K562 (cell line): Measurements from ENCODE around the gene RBM28. TPM values are rescaled to one million over a fixed set of nuclear protein-coding genes. Genes with fewer than 3 reads are reported as not detected.

Experiments used
- ATAC-seq: fragments of 200-7000 bp; cut with Tn5 transposase; 3 replicates; pipeline ENCODE4 v1.9.1; 2020; ENCODE audit warnings: moderate library complexity
- BruUV-seq: library from RNA; stranded (reverse); fragments of 400-500 nt; replicated peaks from 2 replicates; lab custom pipeline; 2021; lab: Mats Ljungman, UMichigan
- CTCF ChIA-PET: fragments of 300-600 bp; formaldehyde crosslinking; extraction: SDS; loops from one replicate; lab custom pipeline; 2021; ENCODE audit warnings: low intra/inter-chr PET ratio; lab: Yijun Ruan, JAX
- POLR2A ChIA-PET: fragments of 300-600, 350-650 bp; sonication (Branson Sonifier 250); formaldehyde crosslinking; extraction: SDS; loops from one replicate; lab custom pipeline; 2021; ENCODE audit warnings: antibody characterized with exemption, inconsistent platforms; lab: Yijun Ruan, JAX
- DNase-seq, 4 experiments: peaks; one replicate each; pipeline versions ENCODE4 v3.0.0 to v3.0.0-alpha.2; 2011 to 2018; ENCODE audit warnings: low spot score in 3 of 4, mixed read lengths in 3 of 4; ENCODE audit errors: extremely low read depth in 1 of 4
- FAIRE-seq: peaks from 2 replicates; lab custom pipeline; 2011; peaks lifted over from hg19 to GRCh38; lab: Jason Lieb, UNC
- H2AFZ ChIP-seq: 2 replicates; pipeline ENCODE4 v1.6.0; 2011; ENCODE audit warnings: low read depth, low read length, control low read depth, inconsistent platforms
- H3K27ac ChIP-seq: fragments of 200-600 bp; 3 replicates; pipeline ENCODE4 v1.8.0; 2011; ENCODE audit warnings: low read depth, mild to moderate bottlenecking, control low read depth, inconsistent platforms, low read length, moderate library complexity, mixed read lengths; ENCODE audit errors: extremely low read depth
- H3K27me3 ChIP-seq, 2 experiments: fragments of 300-600 bp in 1 of 2; 2 replicates in 1 of 2; 3 replicates in 1 of 2; pipeline versions ENCODE4 v1.6.0 to v1.8.0; 2011; ENCODE audit warnings: inconsistent platforms in 2 of 2, low read length in 2 of 2, mild to moderate bottlenecking in 1 of 2, mixed read lengths in 1 of 2, moderate library complexity in 1 of 2; ENCODE audit not compliant: control insufficient read depth in 2 of 2, insufficient read depth in 2 of 2
- H3K36me3 ChIP-seq: fragments of 300-600 bp; 3 replicates; pipeline ENCODE4 v1.8.0; 2011; ENCODE audit warnings: mild to moderate bottlenecking, low read length, inconsistent platforms; ENCODE audit not compliant: control insufficient read depth, insufficient read depth
- H3K4me1 ChIP-seq, 2 experiments: fragments of 200-600 bp in 1 of 2; replicated peaks in 1 of 2; 2 replicates in 1 of 2; 3 replicates in 1 of 2; pipeline versions ENCODE4 v1.5.1 to v1.8.0; 2011; ENCODE audit warnings: inconsistent platforms in 2 of 2, low read length in 2 of 2, mild to moderate bottlenecking in 1 of 2, mixed read lengths in 1 of 2, moderate library complexity in 1 of 2; ENCODE audit not compliant: control insufficient read depth in 2 of 2, insufficient read depth in 2 of 2
- H3K4me2 ChIP-seq: 2 replicates; pipeline ENCODE4 v1.6.1; 2011; ENCODE audit warnings: low read length, control low read depth, inconsistent platforms, mixed read lengths; ENCODE audit not compliant: insufficient read depth
- H3K4me3 ChIP-seq: fragments of 200-600 bp; sonication (generic), shearing (Covaris generic); 2 replicates; pipeline ENCODE4 v1.5.1; 2016; ENCODE audit warnings: control low read depth, inconsistent platforms
- H3K79me2 ChIP-seq: fragments of 200-600 bp; 3 replicates; pipeline ENCODE4 v1.8.0; 2011; ENCODE audit warnings: low read length, inconsistent platforms; ENCODE audit not compliant: control insufficient read depth, insufficient read depth
- H3K9ac ChIP-seq, 2 experiments: 2 replicates each; pipeline versions ENCODE4 v1.6.0 to v1.6.1; 2011; ENCODE audit warnings: low read depth in 2 of 2, low read length in 2 of 2, control low read depth in 1 of 2, inconsistent platforms in 1 of 2, mild to moderate bottlenecking in 1 of 2, mixed read lengths in 1 of 2; ENCODE audit not compliant: insufficient read depth in 1 of 2
- H3K9me1 ChIP-seq: one replicate; pipeline ENCODE4 v1.6.0; 2011; ENCODE audit warnings: inconsistent platforms, mild to moderate bottlenecking, low read length, moderate library complexity; ENCODE audit not compliant: control insufficient read depth, insufficient read depth
- H3K9me3 ChIP-seq: replicated peaks from 2 replicates; pipeline ENCODE4 v1.5.1; 2011; ENCODE audit warnings: low read depth, low read length, inconsistent platforms; ENCODE audit not compliant: control insufficient read depth, insufficient read depth
- H4K20me1 ChIP-seq: replicated peaks from 2 replicates; pipeline ENCODE4 v1.6.1; 2011; ENCODE audit warnings: low read length, inconsistent platforms, mixed read lengths; ENCODE audit not compliant: control insufficient read depth, insufficient read depth
- CCAR2 ChIP-seq: fragments of 200-400 bp; formaldehyde crosslinking; IDR thresholded peaks from 2 replicates; pipeline ENCODE4 v1.6.1; 2017; ENCODE audit warnings: mild to moderate bottlenecking, low read depth, low read length
- FOXK1 ChIP-seq: sonication (generic); formaldehyde crosslinking; IDR thresholded peaks from 2 replicates; pipeline ENCODE4 v1.8.0; 2022; ENCODE audit warnings: missing genetic modification reagents, mild to moderate bottlenecking, borderline replicate concordance
- NCOR1 ChIP-seq: fragments of 450-650 bp; IDR thresholded peaks from 2 replicates; pipeline ENCODE4 v1.6.1; 2016; ENCODE audit warnings: mild to moderate bottlenecking, moderate library complexity
- NFXL1 ChIP-seq: fragments of 450-650 bp; formaldehyde crosslinking; IDR thresholded peaks from 2 replicates; pipeline ENCODE4 v1.4.0; 2021; ENCODE audit warnings: mild to moderate bottlenecking
- ZNF436 ChIP-seq: fragments of 250-450, 450-650 bp; sonication (Bioruptor Pico); formaldehyde crosslinking; IDR thresholded peaks from 2 replicates; pipeline ENCODE4 v1.7.0; 2020; ENCODE audit warnings: mild to moderate bottlenecking
- ZNF699 ChIP-seq: fragments of 250-450 bp; sonication (Bioruptor Pico); IDR thresholded peaks from 2 replicates; pipeline ENCODE4 v1.8.0; 2021; ENCODE audit warnings: mild to moderate bottlenecking, moderate library complexity; ENCODE audit not compliant: insufficient replicate concordance
- ZNF77 ChIP-seq: fragments of 250-450 bp; sonication (Bioruptor Pico); IDR thresholded peaks from 2 replicates; pipeline ENCODE4 v1.5.0; 2020
- WGBS: fragments of 100-300 bp; shearing (Covaris generic); methylation state at CpG from one replicate; pipeline ENCODE4 v1.1.6; 2016; ENCODE audit warnings: low coverage, mixed read lengths; ENCODE audit not compliant: insufficient coverage; ENCODE audit errors: missing lambda C conversion rate; 5-methylcytosine and 5-hydroxymethylcytosine counted together
- in situ Hi-C: fragments of 300-500 bp; cut with MboI; formaldehyde crosslinking; loops from 4 replicates; pipeline ENCODE4 v1.15.0; 2018; ENCODE audit warnings: inconsistent platforms, mixed read lengths
- intact Hi-C: fragments of 100-400 bp; cut with micrococcal nuclease; formaldehyde crosslinking; loops from 2 replicates; pipeline ENCODE4 v1.14.2; 2022
- polyA plus RNA-seq, 8 experiments: library from polyadenylated mRNA; depleted of rRNA in 4 of 8; stranded (reverse) in 5 of 8; unstranded in 3 of 8; fragments of >200 nt; fragmentation: Nextera tagmentation in 2 of 8; fragmentation: Illumina TruSeq in 1 of 8; extraction: Ambion mirVana in 2 of 8; extraction: Trizol in 1 of 8; gene quantifications; 2 replicates each; pipeline versions ENCODE4 v1.2.1 to v1.2.3, GENCODE V29; 2011 to 2014; ENCODE audit warnings: inconsistent platforms in 1 of 8, missing spikeins in 1 of 8
- total RNA-seq, 7 experiments: library from RNA; depleted of rRNA in 6 of 7; stranded (reverse); fragments of >200 nt in 6 of 7; fragmentation: Illumina TruSeq in 2 of 7; extraction: Trizol in 2 of 7; gene quantifications; 2 replicates each; pipeline versions ENCODE4 v1.2.1 to v1.2.3, GENCODE V29; 2011 to 2021; ENCODE audit warnings: low replicate concordance in 1 of 7
- TF ChIP-seq, protein P1 (sequence below): fragments of 150-350 bp; conservative IDR thresholded peaks from 2 replicates; pipeline ENCODE4 v1.6.1; 2014; ENCODE audit warnings: low read length
- TF ChIP-seq, protein P2 (sequence below): fragments of 450-650 bp; formaldehyde crosslinking; conservative IDR thresholded peaks from 2 replicates; pipeline ENCODE4 v1.4.0; 2022; ENCODE audit warnings: mild to moderate bottlenecking, missing genetic modification characterization
- TF ChIP-seq, protein P3 (sequence below), 2 experiments: fragments of 450-650 bp; IDR thresholded peaks; 2 replicates each; pipeline ENCODE4 v1.6.1; 2018; ENCODE audit warnings: mild to moderate bottlenecking in 2 of 2, low read depth in 1 of 2; ENCODE audit not compliant: partially characterized antibody in 2 of 2
- TF ChIP-seq, protein P4 (sequence below): fragments of 450-650 bp; IDR thresholded peaks from 2 replicates; pipeline ENCODE4 v1.6.1; 2017; ENCODE audit warnings: antibody characterized with exemption

RBM28 gene
- total and polyA plus RNA-seq, 9 of the 15 experiments (the other 6 are each of a cell fraction or from before 2014, with no cell fraction given) = 65.8 to 213 (median 138) TPM

DNA sequence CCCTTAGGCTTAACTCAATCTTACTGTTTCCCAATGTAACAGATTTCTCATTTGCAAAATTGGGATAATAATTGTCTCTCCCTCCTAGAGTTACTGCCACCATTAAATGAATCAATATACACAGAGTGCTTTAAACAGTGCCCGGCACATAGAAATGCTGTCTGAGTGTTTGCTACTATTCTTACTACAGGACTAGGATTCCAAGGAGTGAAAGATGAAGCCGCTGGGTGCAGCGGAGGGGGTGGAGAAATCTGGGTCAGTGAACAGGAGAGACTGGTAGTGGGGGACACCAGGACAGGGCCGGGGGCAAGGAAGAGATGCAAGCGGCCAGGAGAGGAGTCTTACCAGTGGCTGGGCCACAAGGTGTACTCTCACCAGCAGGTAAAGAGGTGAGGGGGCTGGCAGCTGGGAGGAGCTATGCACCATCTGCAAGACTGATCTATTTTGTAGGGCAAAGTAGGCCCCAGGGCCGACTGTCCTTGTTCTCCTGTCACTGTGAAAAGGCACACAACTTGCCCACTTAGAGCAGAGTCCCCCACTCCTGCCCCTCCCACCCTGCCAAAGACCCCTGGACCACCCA, 36.3 kb upstream of the RBM28 start:
- Histone ChIP-seq H3K4me2 (no peak overlapping the region), H3K27ac (no peak overlapping the region), H3K9me3 (no peaks in the 10 kb centered on the region), H3K27me3 (peaks cover 0 to 2% of the 10 kb centered on the region in 2 experiments; a peak in 2 of 5 replicates), H3K4me1 (peaks cover 6 to 18% of the 10 kb centered on the region in 2 experiments; a peak in 4 of 5 replicates), H4K20me1 (no peaks in the 10 kb centered on the region), H3K9me1 (no peaks in the 10 kb centered on the region), H2AFZ (no peak overlapping the region), H3K4me3 (no peak overlapping the region), H3K79me2 (no peaks in the 10 kb centered on the region), H3K9ac (no peak overlapping the region), H3K36me3 (no peaks in the 10 kb centered on the region)
- no peak for FAIRE-seq
- in situ Hi-C loops = loop anchor here (5.0 kb wide), 1 partner anchor 33 kb away; no protein-coding TSS in a partner anchor
- 45% methylated on average over 6 of the region's 6 CpGs for WGBS
- no peak for ATAC-seq
- CTCF ChIA-PET = no interaction called here
- BruUV-seq = no TSS peak
- no peak for DNase-seq
- POLR2A ChIA-PET = interaction anchor here (1.4 to 1.7 kb wide), 4 partner anchors 11 to 29 kb away, joined by 4 to 5 read pairs (median 4); no protein-coding TSS in a partner anchor
- intact Hi-C loops = loop anchor here (10.0 kb wide), 1 partner anchor 145 kb away; no protein-coding TSS in a partner anchor
- TF ChIP-seq, protein P1, sequence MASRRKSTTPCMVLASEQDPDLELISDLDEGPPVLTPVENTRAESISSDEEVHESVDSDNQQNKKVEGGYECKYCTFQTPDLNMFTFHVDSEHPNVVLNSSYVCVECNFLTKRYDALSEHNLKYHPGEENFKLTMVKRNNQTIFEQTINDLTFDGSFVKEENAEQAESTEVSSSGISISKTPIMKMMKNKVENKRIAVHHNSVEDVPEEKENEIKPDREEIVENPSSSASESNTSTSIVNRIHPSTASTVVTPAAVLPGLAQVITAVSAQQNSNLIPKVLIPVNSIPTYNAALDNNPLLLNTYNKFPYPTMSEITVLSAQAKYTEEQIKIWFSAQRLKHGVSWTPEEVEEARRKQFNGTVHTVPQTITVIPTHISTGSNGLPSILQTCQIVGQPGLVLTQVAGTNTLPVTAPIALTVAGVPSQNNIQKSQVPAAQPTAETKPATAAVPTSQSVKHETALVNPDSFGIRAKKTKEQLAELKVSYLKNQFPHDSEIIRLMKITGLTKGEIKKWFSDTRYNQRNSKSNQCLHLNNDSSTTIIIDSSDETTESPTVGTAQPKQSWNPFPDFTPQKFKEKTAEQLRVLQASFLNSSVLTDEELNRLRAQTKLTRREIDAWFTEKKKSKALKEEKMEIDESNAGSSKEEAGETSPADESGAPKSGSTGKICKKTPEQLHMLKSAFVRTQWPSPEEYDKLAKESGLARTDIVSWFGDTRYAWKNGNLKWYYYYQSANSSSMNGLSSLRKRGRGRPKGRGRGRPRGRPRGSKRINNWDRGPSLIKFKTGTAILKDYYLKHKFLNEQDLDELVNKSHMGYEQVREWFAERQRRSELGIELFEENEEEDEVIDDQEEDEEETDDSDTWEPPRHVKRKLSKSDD = no peak
- TF ChIP-seq, protein P2, sequence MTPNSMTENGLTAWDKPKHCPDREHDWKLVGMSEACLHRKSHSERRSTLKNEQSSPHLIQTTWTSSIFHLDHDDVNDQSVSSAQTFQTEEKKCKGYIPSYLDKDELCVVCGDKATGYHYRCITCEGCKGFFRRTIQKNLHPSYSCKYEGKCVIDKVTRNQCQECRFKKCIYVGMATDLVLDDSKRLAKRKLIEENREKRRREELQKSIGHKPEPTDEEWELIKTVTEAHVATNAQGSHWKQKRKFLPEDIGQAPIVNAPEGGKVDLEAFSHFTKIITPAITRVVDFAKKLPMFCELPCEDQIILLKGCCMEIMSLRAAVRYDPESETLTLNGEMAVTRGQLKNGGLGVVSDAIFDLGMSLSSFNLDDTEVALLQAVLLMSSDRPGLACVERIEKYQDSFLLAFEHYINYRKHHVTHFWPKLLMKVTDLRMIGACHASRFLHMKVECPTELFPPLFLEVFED (CRISPR knock-in tag) = no peak
- TF ChIP-seq, protein P3, sequence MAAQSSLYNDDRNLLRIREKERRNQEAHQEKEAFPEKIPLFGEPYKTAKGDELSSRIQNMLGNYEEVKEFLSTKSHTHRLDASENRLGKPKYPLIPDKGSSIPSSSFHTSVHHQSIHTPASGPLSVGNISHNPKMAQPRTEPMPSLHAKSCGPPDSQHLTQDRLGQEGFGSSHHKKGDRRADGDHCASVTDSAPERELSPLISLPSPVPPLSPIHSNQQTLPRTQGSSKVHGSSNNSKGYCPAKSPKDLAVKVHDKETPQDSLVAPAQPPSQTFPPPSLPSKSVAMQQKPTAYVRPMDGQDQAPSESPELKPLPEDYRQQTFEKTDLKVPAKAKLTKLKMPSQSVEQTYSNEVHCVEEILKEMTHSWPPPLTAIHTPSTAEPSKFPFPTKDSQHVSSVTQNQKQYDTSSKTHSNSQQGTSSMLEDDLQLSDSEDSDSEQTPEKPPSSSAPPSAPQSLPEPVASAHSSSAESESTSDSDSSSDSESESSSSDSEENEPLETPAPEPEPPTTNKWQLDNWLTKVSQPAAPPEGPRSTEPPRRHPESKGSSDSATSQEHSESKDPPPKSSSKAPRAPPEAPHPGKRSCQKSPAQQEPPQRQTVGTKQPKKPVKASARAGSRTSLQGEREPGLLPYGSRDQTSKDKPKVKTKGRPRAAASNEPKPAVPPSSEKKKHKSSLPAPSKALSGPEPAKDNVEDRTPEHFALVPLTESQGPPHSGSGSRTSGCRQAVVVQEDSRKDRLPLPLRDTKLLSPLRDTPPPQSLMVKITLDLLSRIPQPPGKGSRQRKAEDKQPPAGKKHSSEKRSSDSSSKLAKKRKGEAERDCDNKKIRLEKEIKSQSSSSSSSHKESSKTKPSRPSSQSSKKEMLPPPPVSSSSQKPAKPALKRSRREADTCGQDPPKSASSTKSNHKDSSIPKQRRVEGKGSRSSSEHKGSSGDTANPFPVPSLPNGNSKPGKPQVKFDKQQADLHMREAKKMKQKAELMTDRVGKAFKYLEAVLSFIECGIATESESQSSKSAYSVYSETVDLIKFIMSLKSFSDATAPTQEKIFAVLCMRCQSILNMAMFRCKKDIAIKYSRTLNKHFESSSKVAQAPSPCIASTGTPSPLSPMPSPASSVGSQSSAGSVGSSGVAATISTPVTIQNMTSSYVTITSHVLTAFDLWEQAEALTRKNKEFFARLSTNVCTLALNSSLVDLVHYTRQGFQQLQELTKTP (IDR thresholded peaks at IDR 0.05; ENCODE audit: low read depth in 1 of 2, partially characterized antibody in 2 of 2) = no peak
- TF ChIP-seq NFXL1 (CRISPR knock-in tag) (no peak), FOXK1 (CRISPR knock-in tag) (no peak), ZNF436 (CRISPR knock-in tag) (no peak), CCAR2 (no peak), ZNF77 (no peak), ZNF699 (no peak), NCOR1 (no peak)
- TF ChIP-seq, protein P4, sequence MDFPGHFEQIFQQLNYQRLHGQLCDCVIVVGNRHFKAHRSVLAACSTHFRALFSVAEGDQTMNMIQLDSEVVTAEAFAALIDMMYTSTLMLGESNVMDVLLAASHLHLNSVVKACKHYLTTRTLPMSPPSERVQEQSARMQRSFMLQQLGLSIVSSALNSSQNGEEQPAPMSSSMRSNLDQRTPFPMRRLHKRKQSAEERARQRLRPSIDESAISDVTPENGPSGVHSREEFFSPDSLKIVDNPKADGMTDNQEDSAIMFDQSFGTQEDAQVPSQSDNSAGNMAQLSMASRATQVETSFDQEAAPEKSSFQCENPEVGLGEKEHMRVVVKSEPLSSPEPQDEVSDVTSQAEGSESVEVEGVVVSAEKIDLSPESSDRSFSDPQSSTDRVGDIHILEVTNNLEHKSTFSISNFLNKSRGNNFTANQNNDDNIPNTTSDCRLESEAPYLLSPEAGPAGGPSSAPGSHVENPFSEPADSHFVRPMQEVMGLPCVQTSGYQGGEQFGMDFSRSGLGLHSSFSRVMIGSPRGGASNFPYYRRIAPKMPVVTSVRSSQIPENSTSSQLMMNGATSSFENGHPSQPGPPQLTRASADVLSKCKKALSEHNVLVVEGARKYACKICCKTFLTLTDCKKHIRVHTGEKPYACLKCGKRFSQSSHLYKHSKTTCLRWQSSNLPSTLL = no peak
